Measurements from ENCODE around the gene KLHL40.

Gene KLHL40

GRCh38 chr3:42672515-42672914, 12.8 kb upstream of the KLHL40 start:
- no peak for DNase-seq

GRCh38 chr3:42673082-42673481, 12.3 kb upstream of the KLHL40 start:
- DNase-seq = no peak

- DNase-seq = no peak
These were observed 11.2 kb upstream of the KLHL40 start for GRCh38 chr3:42674146-42674545.

GRCh38 chr3:42675909-42676308, 9.4 kb upstream of the KLHL40 start:
- no peak for DNase-seq

- DNase-seq = no peak
These were observed 6.9 kb upstream of the KLHL40 start for GRCh38 chr3:42678447-42678846.

- DNase-seq = no peak
These were observed 5.1 kb upstream of the KLHL40 start for GRCh38 chr3:42680271-42680670.

- no peak for DNase-seq
These were observed 4.5 kb upstream of the KLHL40 start for GRCh38 chr3:42680806-42681205.

GRCh38 chr3:42681361-42682038, 3.8 kb upstream of the KLHL40 start:
- DNase-seq = no peak

- DNase-seq = no peak
These were observed 2.9 kb upstream of the KLHL40 start for GRCh38 chr3:42682301-42683070.

- peak; percentile 9 for DNase-seq
These were observed 1.3 kb upstream of the KLHL40 start for GRCh38 chr3:42683875-42684598.

GRCh38 chr3:42684632-42685362, 540 bp upstream of the KLHL40 start:
- no peak for DNase-seq

GRCh38 chr3:42685891-42686820, 819 bp downstream of the KLHL40 start:
- DNase-seq = no peak

GRCh38 chr3:42686832-42687650, 1.7 kb downstream of the KLHL40 start:
- DNase-seq = no peak

GRCh38 chr3:42688016-42688415, 2.7 kb downstream of the KLHL40 start:
- DNase-seq = no peak

GRCh38 chr3:42688487-42689420, 3.4 kb downstream of the KLHL40 start:
- no peak for DNase-seq

- no peak for DNase-seq
These were observed 4.2 kb downstream of the KLHL40 start for GRCh38 chr3:42689421-42690014.

GRCh38 chr3:42690191-42690590, 4.9 kb downstream of the KLHL40 start:
- no peak for DNase-seq

GRCh38 chr3:42690766-42691680, 5.7 kb downstream of the KLHL40 start:
- DNase-seq = no peak
